Cardiac muscle cell (in vitro differentiated cells and primary cell): ENCODE data around the gene DPEP2. TPM values are rescaled to one million over a fixed set of nuclear protein-coding genes. Genes with fewer than 3 reads are reported as not detected.
"Not testable (repeated sequence)": the region's sequence is repeated elsewhere in the genome, so short reads cannot be mapped to it uniquely, and the experiment has no call there.

Experiments used
- DNase-seq, 2 donors: peaks; one replicate each; pipeline versions ENCODE4 v3.0.0 to v3.0.0-alpha.2; 2010 to 2017; ENCODE audit warnings: low read depth in 1 of 2, low spot score in 1 of 2
- H3K27ac ChIP-seq: fragments of 200-600 bp; sonication (generic); 2 replicates; pipeline ENCODE4 v1.5.1; 2016
- H3K27me3 ChIP-seq: fragments of 200-600 bp; sonication (generic); 2 replicates; pipeline ENCODE4 v1.6.0; 2016; ENCODE audit warnings: control low read depth
- H3K36me3 ChIP-seq: fragments of 200-600 bp; sonication (generic); 2 replicates; pipeline ENCODE4 v1.5.1; 2016; ENCODE audit warnings: control low read depth
- H3K4me1 ChIP-seq: fragments of 200-600 bp; sonication (generic); 2 replicates; pipeline ENCODE4 v1.8.1; 2017; ENCODE audit warnings: low read depth, mild to moderate bottlenecking, mixed run types
- H3K4me3 ChIP-seq: fragments of 200-600 bp; sonication (generic); 2 replicates; pipeline ENCODE4 v1.5.1; 2016; ENCODE audit warnings: mild to moderate bottlenecking
- H3K9me3 ChIP-seq: fragments of 200-600 bp; sonication (generic); 2 replicates; pipeline ENCODE4 v1.5.1; 2017; ENCODE audit warnings: low read depth, mild to moderate bottlenecking, control low read depth
- CTCF ChIP-seq: IDR thresholded peaks from 2 replicates; pipeline ENCODE4 v1.5.1; 2012; ENCODE audit warnings: low read depth, mild to moderate bottlenecking, low read length
- polyA plus RNA-seq: library from polyadenylated mRNA; unstranded; fragments of >200 nt; fragmentation: Nextera tagmentation; extraction: Ambion mirVana; gene quantifications from 2 replicates; pipeline ENCODE4 v1.2.1, GENCODE V29; 2016
- total RNA-seq: library from RNA; depleted of rRNA; stranded (reverse); fragments of >200 nt; gene quantifications from 2 replicates; pipeline ENCODE4 v1.2.3, GENCODE V29; 2016

DPEP2 gene
- total and polyA plus RNA-seq, 2 experiments from 2014 or later, result not detected

GRCh38 chr16:68000450-68000849 is 1.2 kb upstream of the DPEP2 start:
- Histone ChIP-seq H3K27ac (no peak overlapping the region), H3K4me3 (no peak overlapping the region), H3K36me3 (no peaks in the 10 kb centered on the region), H3K27me3 (no peaks in the 10 kb centered on the region), H3K4me1 (no peaks in the 10 kb centered on the region), H3K9me3 (no peaks in the 10 kb centered on the region)
- peak in 1 of 2 donors; percentile 6 for DNase-seq
- no peak for TF ChIP-seq CTCF

GRCh38 chr16:67999985-68000384 is 701 bp upstream of the DPEP2 start:
- H3K36me3 ChIP-seq, result no peaks in the 10 kb centered on the region
- H3K4me1 ChIP-seq, result no peaks in the 10 kb centered on the region
- H3K27ac ChIP-seq, result no peak overlapping the region
- no peak for DNase-seq
- H3K27me3 ChIP-seq, result no peaks in the 10 kb centered on the region
- no peaks in the 10 kb centered on the region for H3K9me3 ChIP-seq
- TF ChIP-seq CTCF, result no peak
- no peak overlapping the region for H3K4me3 ChIP-seq

- H3K9me3 ChIP-seq, DNase-seq, H3K27ac ChIP-seq, H3K4me3 ChIP-seq, H3K36me3 ChIP-seq, H3K27me3 ChIP-seq, H3K4me1 ChIP-seq: not testable (repeated sequence)
Measured at GRCh38 chr16:67998231-67998778, 979 bp downstream of the DPEP2 start.

GRCh38 chr16:67996666-67997065 is 2.6 kb downstream of the DPEP2 start:
- Histone ChIP-seq H3K4me3 (no peak overlapping the region), H3K4me1 (no peaks in the 10 kb centered on the region), H3K36me3 (no peaks in the 10 kb centered on the region), H3K9me3 (no peaks in the 10 kb centered on the region), H3K27me3 (peaks cover 9% of the 10 kb centered on the region), H3K27ac (no peak overlapping the region)
- no peak for TF ChIP-seq CTCF
- no peak for DNase-seq

GRCh38 chr16:67995423-67995822 is 3.9 kb downstream of the DPEP2 start:
- TF ChIP-seq CTCF, result no peak
- Histone ChIP-seq H3K9me3 (no peaks in the 10 kb centered on the region), H3K4me3 (no peak overlapping the region), H3K36me3 (no peaks in the 10 kb centered on the region), H3K27me3 (peaks cover 11% of the 10 kb centered on the region), H3K27ac (no peak overlapping the region), H3K4me1 (no peaks in the 10 kb centered on the region)
- no peak for DNase-seq

GRCh38 chr16:67994040-67994408 is 5.3 kb downstream of the DPEP2 start:
- peaks cover 11% of the 10 kb centered on the region for H3K27me3 ChIP-seq
- not testable (repeated sequence) for H3K4me1 ChIP-seq, H3K4me3 ChIP-seq, DNase-seq, H3K9me3 ChIP-seq, H3K27ac ChIP-seq, H3K36me3 ChIP-seq
